ENCODE results near the gene SIPA1.

GRCh38 chr11:65617990-65618751 is 19.7 kb upstream of the SIPA1 start:
- TF ChIP-seq POLR2AphosphoS5 (IDR thresholded peaks at IDR 0.05; ENCODE audit: low read depth, low read length) (no peak), POLR2A (IDR thresholded peaks at IDR 0.05; ENCODE audit: low read depth, low read length) (no peak), TAF1 (IDR thresholded peaks at IDR 0.05; ENCODE audit: borderline replicate concordance, low read depth, low read length) (no peak)

All from GM12892 (cell line).